ENCODE data around the gene PRKCA. TPM values are rescaled to one million over a fixed set of nuclear protein-coding genes. Genes with fewer than 3 reads are reported as not detected.
"Not testable (repeated sequence)": the region's sequence is repeated elsewhere in the genome, so short reads cannot be mapped to it uniquely, and the experiment has no call there.

Gene PRKCA
- 0.06 TPM for polyA plus RNA-seq (2012; ENCODE audit: missing spikeins)

DNA sequence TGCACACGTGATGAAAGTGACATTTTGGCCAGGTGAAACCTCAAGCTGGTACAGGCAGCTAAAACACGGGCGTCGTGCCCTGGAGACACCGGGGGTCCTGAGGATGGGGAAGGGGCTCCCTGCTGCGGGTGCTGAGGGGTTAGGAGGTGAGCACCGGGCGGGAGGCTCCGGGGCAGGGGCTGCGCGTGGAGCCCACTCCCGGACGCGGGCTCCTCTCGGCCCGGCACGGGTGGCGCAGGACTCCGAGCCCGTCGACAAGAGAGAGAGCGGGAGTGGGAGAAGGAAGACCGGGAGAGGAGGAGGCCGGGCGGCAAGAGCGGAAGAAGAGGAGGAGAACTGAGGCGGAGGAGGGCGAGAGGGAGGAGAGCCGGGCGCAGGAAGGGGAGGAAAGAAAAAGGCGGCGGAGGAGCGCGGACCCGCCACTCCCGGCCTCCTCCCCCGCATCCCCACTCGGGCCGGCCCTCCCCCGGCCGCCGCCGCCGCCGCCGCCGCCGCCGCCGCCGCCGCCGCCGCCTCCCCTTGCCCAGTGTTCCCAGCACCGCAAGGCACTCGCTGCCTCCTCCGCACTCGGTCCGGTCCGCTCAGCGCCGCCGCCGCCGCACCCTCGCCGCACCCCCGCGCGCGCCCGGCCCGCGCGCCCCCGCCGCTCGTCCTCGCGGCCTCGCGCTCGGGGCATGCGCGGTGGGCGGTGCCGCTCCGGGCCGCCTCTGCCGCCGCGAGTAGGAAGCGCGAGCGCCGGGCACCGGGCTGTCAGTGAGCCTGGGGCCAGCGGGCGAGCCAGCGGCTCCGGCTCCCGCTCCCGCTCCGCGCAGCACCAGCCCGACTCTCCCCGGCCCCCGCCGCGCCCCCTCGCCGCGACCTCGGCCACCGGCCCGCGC, at the start of gene PRKCA:
Gene PRKCA (plus strand): TSS at position 750 of the 878 bp plus-strand sequence.
- no peak for TF ChIP-seq POLR2AphosphoS5 (IDR thresholded peaks at IDR 0.05; ENCODE audit: low read depth, low read length)
- no peak for TF ChIP-seq TAF1 (IDR thresholded peaks at IDR 0.05; ENCODE audit: borderline replicate concordance, low read depth, low read length)
- TF ChIP-seq POLR2A (IDR thresholded peaks at IDR 0.05; ENCODE audit: low read depth, low read length) = no peak
- DNase-seq (ENCODE audit: insufficient read length) (peak; percentile 38), FAIRE-seq (no peak)

DNA sequence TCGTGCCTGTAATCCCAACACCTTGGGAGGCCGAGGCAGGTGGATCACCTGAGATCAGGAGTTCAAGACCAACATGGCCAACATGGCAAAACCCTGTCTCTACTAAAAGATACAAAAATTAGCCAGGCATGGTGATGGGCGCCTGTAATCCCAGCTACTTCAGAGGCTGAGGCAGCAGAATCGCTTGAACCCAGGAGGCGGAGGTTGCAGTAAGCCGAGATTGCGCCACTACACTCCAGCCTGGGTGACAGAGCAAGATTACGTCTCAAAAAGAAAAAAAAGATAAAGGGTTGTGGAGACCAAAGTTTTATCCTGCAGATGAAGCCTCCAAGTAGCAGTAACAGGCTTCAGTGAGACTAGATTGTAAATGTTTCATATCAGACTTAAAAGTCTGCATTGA, 49.0 kb upstream of the PRKCA start:
- not testable (repeated sequence) for DNase-seq (ENCODE audit: insufficient read length); FAIRE-seq

DNA sequence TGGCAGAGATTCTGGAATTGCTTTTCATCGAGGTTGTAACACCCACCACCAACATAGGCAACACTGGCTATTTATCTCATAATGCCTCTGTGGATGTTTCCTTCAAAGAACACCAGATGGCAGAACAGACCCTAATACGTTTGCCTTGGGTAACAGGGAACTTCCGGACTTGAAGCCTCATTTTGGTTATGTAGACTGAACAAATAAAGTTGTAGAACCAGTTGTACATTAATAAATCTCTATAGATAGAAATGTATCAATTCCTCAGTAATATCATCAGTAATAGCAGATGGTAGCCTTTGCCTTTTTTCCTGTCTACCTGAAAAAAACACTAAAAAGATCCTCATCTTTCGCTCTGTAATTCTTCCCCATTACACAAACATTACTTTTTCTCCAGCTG, 47.3 kb upstream of the PRKCA start:
- TF ChIP-seq POLR2AphosphoS5 (IDR thresholded peaks at IDR 0.05; ENCODE audit: low read depth, low read length) (no peak), TAF1 (IDR thresholded peaks at IDR 0.05; ENCODE audit: borderline replicate concordance, low read depth, low read length) (no peak), POLR2A (IDR thresholded peaks at IDR 0.05; ENCODE audit: low read depth, low read length) (no peak)
- peak; percentile 51 for FAIRE-seq
- DNase-seq (ENCODE audit: insufficient read length) = no peak

GRCh38 chr17:66255527-66255971, 46.9 kb upstream of the PRKCA start:
- no peak for DNase-seq (ENCODE audit: insufficient read length)
- FAIRE-seq = no peak
- no peak for TF ChIP-seq POLR2AphosphoS5 (IDR thresholded peaks at IDR 0.05; ENCODE audit: low read depth, low read length)
- TF ChIP-seq TAF1 (IDR thresholded peaks at IDR 0.05; ENCODE audit: borderline replicate concordance, low read depth, low read length) = no peak
- no peak for TF ChIP-seq POLR2A (IDR thresholded peaks at IDR 0.05; ENCODE audit: low read depth, low read length)

DNA sequence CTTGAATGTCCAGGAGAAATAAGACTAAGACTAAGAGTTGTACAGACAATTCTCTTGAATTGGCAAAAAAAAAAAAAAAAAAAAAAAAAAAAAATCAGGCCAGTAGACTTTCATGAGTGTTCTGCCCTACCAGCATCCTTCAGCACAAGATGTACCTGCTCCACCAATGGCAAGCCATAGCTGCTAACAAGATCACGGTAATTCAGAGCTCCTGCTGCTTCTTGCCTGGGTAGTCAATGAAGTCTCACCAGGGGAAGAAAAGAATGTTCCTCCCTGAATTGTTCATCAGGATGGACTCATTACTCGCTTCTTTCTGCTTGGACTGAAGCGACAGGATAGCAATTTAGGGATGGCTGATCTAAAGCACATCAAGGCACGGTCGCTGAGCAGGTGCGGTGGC, 42.1 kb upstream of the PRKCA start:
- DNase-seq (ENCODE audit: insufficient read length) (no peak), FAIRE-seq (no peak)
- TF ChIP-seq POLR2AphosphoS5 (IDR thresholded peaks at IDR 0.05; ENCODE audit: low read depth, low read length) (no peak), TAF1 (IDR thresholded peaks at IDR 0.05; ENCODE audit: borderline replicate concordance, low read depth, low read length) (no peak), POLR2A (IDR thresholded peaks at IDR 0.05; ENCODE audit: low read depth, low read length) (no peak)

DNA sequence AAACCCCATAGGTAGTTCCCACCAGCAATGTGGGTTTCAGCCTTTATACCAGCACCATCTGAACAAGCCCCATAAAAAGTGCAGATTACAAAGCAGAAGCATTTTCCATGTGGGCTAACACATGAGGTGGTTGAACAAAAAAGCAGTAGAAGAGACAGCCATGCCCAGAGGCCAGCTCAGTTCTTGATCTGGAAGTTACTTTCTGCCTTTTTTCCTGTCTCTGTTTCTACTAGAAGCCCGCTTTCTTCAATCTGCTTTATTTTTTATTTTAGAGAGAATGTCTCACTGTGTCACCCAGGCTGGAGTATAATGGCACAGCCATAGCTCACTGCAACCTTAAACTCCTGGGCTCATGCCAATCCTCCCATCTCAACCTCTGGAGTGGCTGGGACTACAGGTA, 41.7 kb upstream of the PRKCA start:
- DNase-seq (ENCODE audit: insufficient read length) (no peak), FAIRE-seq (no peak)
- TF ChIP-seq TAF1 (IDR thresholded peaks at IDR 0.05; ENCODE audit: borderline replicate concordance, low read depth, low read length) (no peak), POLR2A (IDR thresholded peaks at IDR 0.05; ENCODE audit: low read depth, low read length) (no peak), POLR2AphosphoS5 (IDR thresholded peaks at IDR 0.05; ENCODE audit: low read depth, low read length) (no peak)

- FAIRE-seq = no peak
- DNase-seq (ENCODE audit: insufficient read length) = no peak
- TF ChIP-seq POLR2A (IDR thresholded peaks at IDR 0.05; ENCODE audit: low read depth, low read length) = no peak
- no peak for TF ChIP-seq TAF1 (IDR thresholded peaks at IDR 0.05; ENCODE audit: borderline replicate concordance, low read depth, low read length)
- TF ChIP-seq POLR2AphosphoS5 (IDR thresholded peaks at IDR 0.05; ENCODE audit: low read depth, low read length) = no peak
Measured at GRCh38 chr17:66262767-66263166, 39.6 kb upstream of the PRKCA start.

- no peak for TF ChIP-seq POLR2A (IDR thresholded peaks at IDR 0.05; ENCODE audit: low read depth, low read length)
- TF ChIP-seq POLR2AphosphoS5 (IDR thresholded peaks at IDR 0.05; ENCODE audit: low read depth, low read length) = no peak
- no peak for TF ChIP-seq TAF1 (IDR thresholded peaks at IDR 0.05; ENCODE audit: borderline replicate concordance, low read depth, low read length)
- no peak for DNase-seq (ENCODE audit: insufficient read length)
- FAIRE-seq = no peak
Measured at GRCh38 chr17:66264696-66265095, 37.7 kb upstream of the PRKCA start.

- no peak for TF ChIP-seq TAF1 (IDR thresholded peaks at IDR 0.05; ENCODE audit: borderline replicate concordance, low read depth, low read length)
- no peak for TF ChIP-seq POLR2AphosphoS5 (IDR thresholded peaks at IDR 0.05; ENCODE audit: low read depth, low read length)
- no peak for TF ChIP-seq POLR2A (IDR thresholded peaks at IDR 0.05; ENCODE audit: low read depth, low read length)
- FAIRE-seq = no peak
- DNase-seq (ENCODE audit: insufficient read length) = no peak
Measured at GRCh38 chr17:66268247-66268927, 34.0 kb upstream of the PRKCA start.

- DNase-seq (ENCODE audit: insufficient read length) (no peak), FAIRE-seq (no peak)
- TF ChIP-seq POLR2A (IDR thresholded peaks at IDR 0.05; ENCODE audit: low read depth, low read length) (no peak), POLR2AphosphoS5 (IDR thresholded peaks at IDR 0.05; ENCODE audit: low read depth, low read length) (no peak), TAF1 (IDR thresholded peaks at IDR 0.05; ENCODE audit: borderline replicate concordance, low read depth, low read length) (no peak)
Measured at GRCh38 chr17:66270106-66270505, 32.3 kb upstream of the PRKCA start.

GRCh38 chr17:66271512-66271911, 30.9 kb upstream of the PRKCA start:
- no peak for FAIRE-seq
- DNase-seq (ENCODE audit: insufficient read length) = no peak

More at GRCh38 chr17:66271512-66271911, 30.9 kb upstream of the PRKCA start:
- TF ChIP-seq POLR2AphosphoS5 (IDR thresholded peaks at IDR 0.05; ENCODE audit: low read depth, low read length) (no peak), TAF1 (IDR thresholded peaks at IDR 0.05; ENCODE audit: borderline replicate concordance, low read depth, low read length) (no peak), POLR2A (IDR thresholded peaks at IDR 0.05; ENCODE audit: low read depth, low read length) (no peak)
